Activated gamma-delta T cell treated with anti-CD3 and anti-CD28 coated beads, Interleukin-2, amount 50 U/mL, for 16 hours (primary cell): Measurements from ENCODE around the gene ALDH8A1.
A peak's percentile ranks its signal among the peaks of the same experiment; 100 is the strongest.

Experiments used
- DNase-seq: peaks from one replicate; pipeline ENCODE4 v3.0.0-alpha.2; 2020; ENCODE audit warnings: low read depth

Gene ALDH8A1

GRCh38 chr6:134950482-134950881, 581 bp upstream of the ALDH8A1 start:
- no peak for DNase-seq

GRCh38 chr6:134948691-134949090, 1.2 kb downstream of the ALDH8A1 start:
- no peak for DNase-seq

- no peak for DNase-seq
Observed at GRCh38 chr6:134948142-134948541, 1.8 kb downstream of the ALDH8A1 start.

GRCh38 chr6:134945045-134945444, 4.9 kb downstream of the ALDH8A1 start:
- DNase-seq, result no peak

- no peak for DNase-seq
Observed at GRCh38 chr6:134943522-134944111, 6.3 kb downstream of the ALDH8A1 start.

- peak; percentile 19 for DNase-seq
Observed at GRCh38 chr6:134938896-134939295, 11.0 kb downstream of the ALDH8A1 start.

- DNase-seq, result no peak
Observed at GRCh38 chr6:134937426-134937825, 12.5 kb downstream of the ALDH8A1 start.

GRCh38 chr6:134936931-134937330, 13.0 kb downstream of the ALDH8A1 start:
- DNase-seq, result no peak

- DNase-seq, result no peak
Observed at GRCh38 chr6:134936476-134936875, 13.4 kb downstream of the ALDH8A1 start.

GRCh38 chr6:134934793-134935485, 15.0 kb downstream of the ALDH8A1 start:
- DNase-seq, result no peak

GRCh38 chr6:134932535-134933470, 17.1 kb downstream of the ALDH8A1 start:
- DNase-seq, result no peak

GRCh38 chr6:134932098-134932497, 17.8 kb downstream of the ALDH8A1 start:
- DNase-seq, result no peak

- DNase-seq, result no peak
Observed at GRCh38 chr6:134930463-134930862, 19.4 kb downstream of the ALDH8A1 start.

GRCh38 chr6:134928151-134928900, 21.6 kb downstream of the ALDH8A1 start:
- no peak for DNase-seq

GRCh38 chr6:134925800-134926199, 24.1 kb downstream of the ALDH8A1 start:
- no peak for DNase-seq

- no peak for DNase-seq
Observed at GRCh38 chr6:134921721-134922261, 28.1 kb downstream of the ALDH8A1 start.

- DNase-seq, result no peak
Observed at GRCh38 chr6:134921276-134921675, 28.6 kb downstream of the ALDH8A1 start.

- no peak for DNase-seq
Observed at GRCh38 chr6:134920422-134920821, 29.5 kb downstream of the ALDH8A1 start.

- DNase-seq, result no peak
Observed at GRCh38 chr6:134918418-134918961, 31.4 kb downstream of the ALDH8A1 start.

GRCh38 chr6:134911547-134911946, 38.4 kb downstream of the ALDH8A1 start:
- no peak for DNase-seq

- no peak for DNase-seq
Observed at GRCh38 chr6:134910593-134910935, 39.3 kb downstream of the ALDH8A1 start.
